ENCODE measurements around the gene VGLL1. TPM values are rescaled to one million over a fixed set of nuclear protein-coding genes. Genes with fewer than 3 reads are reported as not detected.

VGLL1 gene
- total and polyA plus RNA-seq, 4 donors, result not detected

DNA sequence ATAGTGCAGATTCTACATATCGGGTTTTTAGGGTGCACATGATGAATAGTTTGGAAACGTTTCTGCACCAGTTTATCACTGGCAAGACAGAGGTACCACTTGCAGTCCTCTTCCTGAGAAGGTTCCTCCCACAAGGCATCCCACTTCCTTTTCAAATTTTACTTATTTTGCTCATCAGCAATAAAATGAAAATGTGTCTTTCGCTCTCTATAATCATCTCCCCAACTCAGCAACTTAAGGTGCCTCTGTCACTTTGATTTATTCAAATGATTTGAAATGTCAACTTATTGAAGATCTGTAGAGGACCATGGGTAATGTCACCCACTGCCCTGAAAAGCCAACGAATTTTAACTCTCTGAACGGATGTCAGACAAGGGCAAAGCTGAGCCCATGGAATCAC, 53.2 kb downstream of the VGLL1 start:
- peaks cover 0 to 3% (median 0%) of the 10 kb centered on the region in 4 donors for H3K27me3 ChIP-seq (ENCODE audit: control insufficient read depth in 4 of 4, insufficient read depth in 4 of 4, low read length in 3 of 4)
- H3K27ac ChIP-seq (ENCODE audit: low read depth in 1 of 2, low read length in 2 of 2), result no peak overlapping the region
- 66% methylated on average over 5 of the region's 5 CpGs for WGBS
- H3K9ac ChIP-seq (ENCODE audit: low read depth in 1 of 2, low read length in 2 of 2), result no peak overlapping the region
- H3K4me3 ChIP-seq (ENCODE audit: low read depth in 1 of 3, low read length in 3 of 3), result no peak overlapping the region
- H3K9me3 ChIP-seq (ENCODE audit: control insufficient read depth in 4 of 4, low read length in 3 of 4), result no peaks in the 10 kb centered on the region
- no peaks in the 10 kb centered on the region for H3K36me3 ChIP-seq (ENCODE audit: control insufficient read depth in 4 of 4, insufficient read depth in 3 of 4, low read depth in 1 of 4, low read length in 3 of 4)
- no peaks in the 10 kb centered on the region for H3K4me1 ChIP-seq (ENCODE audit: control insufficient read depth in 4 of 4, insufficient read depth in 4 of 4, low read length in 3 of 4)
- no peak for TF ChIP-seq JUND (IDR thresholded peaks at IDR 0.05)
- TF ChIP-seq, protein P1, sequence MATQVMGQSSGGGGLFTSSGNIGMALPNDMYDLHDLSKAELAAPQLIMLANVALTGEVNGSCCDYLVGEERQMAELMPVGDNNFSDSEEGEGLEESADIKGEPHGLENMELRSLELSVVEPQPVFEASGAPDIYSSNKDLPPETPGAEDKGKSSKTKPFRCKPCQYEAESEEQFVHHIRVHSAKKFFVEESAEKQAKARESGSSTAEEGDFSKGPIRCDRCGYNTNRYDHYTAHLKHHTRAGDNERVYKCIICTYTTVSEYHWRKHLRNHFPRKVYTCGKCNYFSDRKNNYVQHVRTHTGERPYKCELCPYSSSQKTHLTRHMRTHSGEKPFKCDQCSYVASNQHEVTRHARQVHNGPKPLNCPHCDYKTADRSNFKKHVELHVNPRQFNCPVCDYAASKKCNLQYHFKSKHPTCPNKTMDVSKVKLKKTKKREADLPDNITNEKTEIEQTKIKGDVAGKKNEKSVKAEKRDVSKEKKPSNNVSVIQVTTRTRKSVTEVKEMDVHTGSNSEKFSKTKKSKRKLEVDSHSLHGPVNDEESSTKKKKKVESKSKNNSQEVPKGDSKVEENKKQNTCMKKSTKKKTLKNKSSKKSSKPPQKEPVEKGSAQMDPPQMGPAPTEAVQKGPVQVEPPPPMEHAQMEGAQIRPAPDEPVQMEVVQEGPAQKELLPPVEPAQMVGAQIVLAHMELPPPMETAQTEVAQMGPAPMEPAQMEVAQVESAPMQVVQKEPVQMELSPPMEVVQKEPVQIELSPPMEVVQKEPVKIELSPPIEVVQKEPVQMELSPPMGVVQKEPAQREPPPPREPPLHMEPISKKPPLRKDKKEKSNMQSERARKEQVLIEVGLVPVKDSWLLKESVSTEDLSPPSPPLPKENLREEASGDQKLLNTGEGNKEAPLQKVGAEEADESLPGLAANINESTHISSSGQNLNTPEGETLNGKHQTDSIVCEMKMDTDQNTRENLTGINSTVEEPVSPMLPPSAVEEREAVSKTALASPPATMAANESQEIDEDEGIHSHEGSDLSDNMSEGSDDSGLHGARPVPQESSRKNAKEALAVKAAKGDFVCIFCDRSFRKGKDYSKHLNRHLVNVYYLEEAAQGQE (IDR thresholded peaks at IDR 0.05), result no peak
- no peak for TF ChIP-seq HNF4G (IDR thresholded peaks at IDR 0.05)
- TF ChIP-seq FOXA2 (IDR thresholded peaks at IDR 0.05), result no peak
- TF ChIP-seq MAX (IDR thresholded peaks at IDR 0.05), result no peak
- TF ChIP-seq EGR1 (IDR thresholded peaks at IDR 0.05; ENCODE audit: low read depth in 2 of 2), result no peak
- TF ChIP-seq FOXA1 (IDR thresholded peaks at IDR 0.05), result no peak
- TF ChIP-seq SP1 (IDR thresholded peaks at IDR 0.05), result no peak
- TF ChIP-seq, protein P2, sequence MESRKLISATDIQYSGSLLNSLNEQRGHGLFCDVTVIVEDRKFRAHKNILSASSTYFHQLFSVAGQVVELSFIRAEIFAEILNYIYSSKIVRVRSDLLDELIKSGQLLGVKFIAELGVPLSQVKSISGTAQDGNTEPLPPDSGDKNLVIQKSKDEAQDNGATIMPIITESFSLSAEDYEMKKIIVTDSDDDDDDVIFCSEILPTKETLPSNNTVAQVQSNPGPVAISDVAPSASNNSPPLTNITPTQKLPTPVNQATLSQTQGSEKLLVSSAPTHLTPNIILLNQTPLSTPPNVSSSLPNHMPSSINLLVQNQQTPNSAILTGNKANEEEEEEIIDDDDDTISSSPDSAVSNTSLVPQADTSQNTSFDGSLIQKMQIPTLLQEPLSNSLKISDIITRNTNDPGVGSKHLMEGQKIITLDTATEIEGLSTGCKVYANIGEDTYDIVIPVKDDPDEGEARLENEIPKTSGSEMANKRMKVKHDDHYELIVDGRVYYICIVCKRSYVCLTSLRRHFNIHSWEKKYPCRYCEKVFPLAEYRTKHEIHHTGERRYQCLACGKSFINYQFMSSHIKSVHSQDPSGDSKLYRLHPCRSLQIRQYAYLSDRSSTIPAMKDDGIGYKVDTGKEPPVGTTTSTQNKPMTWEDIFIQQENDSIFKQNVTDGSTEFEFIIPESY (IDR thresholded peaks at IDR 0.05), result no peak
- TF ChIP-seq YY1 (IDR thresholded peaks at IDR 0.05), result no peak
- no peak for TF ChIP-seq TAF1 (conservative IDR thresholded peaks at IDR 0.05)
- TF ChIP-seq RXRA (IDR thresholded peaks at IDR 0.05), result no peak
- TF ChIP-seq GABPA (IDR thresholded peaks at IDR 0.05 in 1 of 2, conservative IDR thresholded peaks at IDR 0.05 in 1 of 2), result no peak
- TF ChIP-seq RAD21 (IDR thresholded peaks at IDR 0.05), result no peak
- no peak for TF ChIP-seq CTCF (IDR thresholded peaks at IDR 0.05; ENCODE audit: low read depth, low read length, missing input control)
- DNase-seq (ENCODE audit: low spot score), result no peak

- Histone ChIP-seq H3K9me3 (ENCODE audit: control insufficient read depth in 4 of 4, low read length in 3 of 4) (no peaks in the 10 kb centered on the region), H3K9ac (ENCODE audit: low read depth in 1 of 2, low read length in 2 of 2) (no peak overlapping the region), H3K4me1 (ENCODE audit: control insufficient read depth in 4 of 4, insufficient read depth in 4 of 4, low read length in 3 of 4) (no peaks in the 10 kb centered on the region), H3K27ac (ENCODE audit: low read depth in 1 of 2, low read length in 2 of 2) (no peak overlapping the region), H3K4me3 (ENCODE audit: low read depth in 1 of 3, low read length in 3 of 3) (no peak overlapping the region), H3K36me3 (ENCODE audit: control insufficient read depth in 4 of 4, insufficient read depth in 3 of 4, low read depth in 1 of 4, low read length in 3 of 4) (no peaks in the 10 kb centered on the region), H3K27me3 (ENCODE audit: control insufficient read depth in 4 of 4, insufficient read depth in 4 of 4, low read length in 3 of 4) (peaks cover 0 to 6% (median 0%) of the 10 kb centered on the region in 4 donors)
- WGBS, result 84% methylated on average over 3 of the region's 3 CpGs
- TF ChIP-seq TAF1 (conservative IDR thresholded peaks at IDR 0.05) (no peak), FOXA2 (IDR thresholded peaks at IDR 0.05) (no peak), CTCF (IDR thresholded peaks at IDR 0.05; ENCODE audit: low read depth, low read length, missing input control) (no peak), ATF3 (IDR thresholded peaks at IDR 0.05) (no peak), RXRA (IDR thresholded peaks at IDR 0.05) (no peak), EGR1 (IDR thresholded peaks at IDR 0.05; ENCODE audit: low read depth in 2 of 2) (no peak)
- no peak for DNase-seq (ENCODE audit: low spot score)
Observed at GRCh38 chrX:136585960-136586359, 53.9 kb downstream of the VGLL1 start.
